Fibroblast of villous mesenchyme (primary cell): Measurements from ENCODE around the gene CAMSAP3. TPM values are rescaled to one million over a fixed set of nuclear protein-coding genes. Genes with fewer than 3 reads are reported as not detected.

ENCODE experiments used
- DNase-seq: peaks from one replicate; pipeline ENCODE4 v3.0.0-alpha.2; 2010; ENCODE audit warnings: low read depth
- H3K4me3 ChIP-seq: 2 replicates; pipeline ENCODE4 v1.5.1; 2011; ENCODE audit warnings: low read depth, mild to moderate bottlenecking, low read length
- CTCF ChIP-seq: IDR thresholded peaks from 2 replicates; pipeline ENCODE4 v1.5.1; 2012; ENCODE audit warnings: low read depth, mild to moderate bottlenecking, low read length; ENCODE audit not compliant: insufficient read depth
- total RNA-seq: library from RNA; depleted of rRNA; stranded (reverse); fragments of >200 nt; gene quantifications from 2 replicates; pipeline ENCODE4 v1.2.3, GENCODE V29; 2012

Gene CAMSAP3
- total RNA-seq, 1 donor: not detected

GRCh38 chr19:7596211-7596937 is 711 bp downstream of the CAMSAP3 start:
- H3K4me3 ChIP-seq: no peak overlapping the region
- no peak for TF ChIP-seq CTCF
- no peak for DNase-seq

- DNase-seq: no peak
- no peak for TF ChIP-seq CTCF
- H3K4me3 ChIP-seq: no peak overlapping the region
These were observed 2.0 kb downstream of the CAMSAP3 start for GRCh38 chr19:7597689-7598088.

GRCh38 chr19:7598180-7598579 is 2.5 kb downstream of the CAMSAP3 start:
- no peak for TF ChIP-seq CTCF
- no peak overlapping the region for H3K4me3 ChIP-seq
- no peak for DNase-seq

GRCh38 chr19:7600721-7601120 is 5.1 kb downstream of the CAMSAP3 start:
- DNase-seq: no peak
- no peak overlapping the region for H3K4me3 ChIP-seq
- TF ChIP-seq CTCF: no peak

- DNase-seq: peak; percentile 8
- H3K4me3 ChIP-seq: no peak overlapping the region
- no peak for TF ChIP-seq CTCF
These were observed 6.7 kb downstream of the CAMSAP3 start for GRCh38 chr19:7602240-7602934.

GRCh38 chr19:7602935-7603497 is 7.4 kb downstream of the CAMSAP3 start:
- TF ChIP-seq CTCF: no peak
- H3K4me3 ChIP-seq: no peak overlapping the region
- DNase-seq: peak; percentile 15
